Hepatocyte (in vitro differentiated cells): Measurements from ENCODE around the gene DSCAML1. TPM values are rescaled to one million over a fixed set of nuclear protein-coding genes. Genes with fewer than 3 reads are reported as not detected.

Experiments
- DNase-seq: peaks from one replicate; pipeline ENCODE4 v3.0.0-alpha.2; 2016; ENCODE audit warnings: low spot score
- H2AFZ ChIP-seq: fragments of 200-600 bp; sonication (generic); 2 replicates; pipeline ENCODE4 v1.6.0; 2016; ENCODE audit warnings: antibody characterized with exemption, mild to moderate bottlenecking
- H3K27ac ChIP-seq: fragments of 200-600 bp; sonication (generic); 2 replicates; pipeline ENCODE4 v1.5.1; 2016; ENCODE audit warnings: mild to moderate bottlenecking
- H3K27me3 ChIP-seq: fragments of 200-600 bp; sonication (generic); 2 replicates; pipeline ENCODE4 v1.6.1; 2016
- H3K36me3 ChIP-seq: fragments of 200-600 bp; sonication (generic); replicated peaks from 2 replicates; pipeline ENCODE4 v1.5.1; 2016; ENCODE audit warnings: low read depth; ENCODE audit not compliant: insufficient read depth
- H3K4me1 ChIP-seq: fragments of 200-600 bp; sonication (generic); 2 replicates; pipeline ENCODE4 v1.5.1; 2016; ENCODE audit warnings: mild to moderate bottlenecking, moderate library complexity; ENCODE audit not compliant: insufficient read depth
- H3K4me2 ChIP-seq: fragments of 200-600 bp; sonication (generic); 2 replicates; pipeline ENCODE4 v1.6.0; 2016
- H3K4me3 ChIP-seq: fragments of 200-600 bp; sonication (generic); 2 replicates; pipeline ENCODE4 v1.5.1; 2016; ENCODE audit warnings: mild to moderate bottlenecking
- H3K79me2 ChIP-seq: fragments of 200-600 bp; sonication (generic); 2 replicates; pipeline ENCODE4 v1.6.0; 2017; ENCODE audit warnings: mild to moderate bottlenecking
- H3K9me2 ChIP-seq: fragments of 200-600 bp; sonication (generic); replicated peaks from 2 replicates; pipeline ENCODE4 v1.6.0; 2017; ENCODE audit warnings: mild to moderate bottlenecking; ENCODE audit not compliant: insufficient read depth
- H3K9me3 ChIP-seq: fragments of 200-600 bp; sonication (generic); 2 replicates; pipeline ENCODE4 v1.5.1; 2016; ENCODE audit warnings: low read depth, mild to moderate bottlenecking
- H4K20me1 ChIP-seq: fragments of 200-600 bp; sonication (generic); 2 replicates; pipeline ENCODE4 v1.6.0; 2016; ENCODE audit warnings: mild to moderate bottlenecking; ENCODE audit not compliant: insufficient read depth, poor library complexity, severe bottlenecking
- CTCF ChIP-seq: fragments of 200-600 bp; sonication (generic); IDR thresholded peaks from 2 replicates; pipeline ENCODE4 v1.5.1; 2016; ENCODE audit warnings: antibody characterized with exemption, mild to moderate bottlenecking; ENCODE audit not compliant: poor library complexity
- EZH2 ChIP-seq: fragments of 200-600 bp; sonication (generic); IDR thresholded peaks from 2 replicates; pipeline ENCODE4 v1.6.1; 2016; ENCODE audit warnings: antibody characterized with exemption, mild to moderate bottlenecking, borderline replicate concordance
- EZH2phosphoT487 ChIP-seq: fragments of 200-600 bp; sonication (generic); IDR thresholded peaks from one replicate; pipeline ENCODE4 v1.6.1; 2018; ENCODE audit warnings: antibody characterized with exemption, mild to moderate bottlenecking, low read depth, moderate library complexity; ENCODE audit not compliant: unreplicated experiment, severe bottlenecking
- WGBS: methylation state at CpG from one replicate; pipeline ENCODE4 v1.1.6; 2016; ENCODE audit warnings: low lambda C conversion rate; ENCODE audit errors: missing lambda C conversion rate; 5-methylcytosine and 5-hydroxymethylcytosine counted together
- polyA plus RNA-seq: library from polyadenylated mRNA; unstranded; fragments of >200 nt; fragmentation: Nextera tagmentation; extraction: Ambion mirVana; gene quantifications from 2 replicates; pipeline ENCODE4 v1.2.1, GENCODE V29; 2016
- total RNA-seq: library from RNA; depleted of rRNA; stranded (reverse); fragments of >200 nt; gene quantifications from 2 replicates; pipeline ENCODE4 v1.2.3, GENCODE V29; 2014

DSCAML1 gene
- total and polyA plus RNA-seq, 2 experiments from 2014 or later = 0.46 to 2.6 TPM

GRCh38 chr11:117548876-117549275 lies 248.1 kb downstream of the DSCAML1 start:
- Histone ChIP-seq H3K4me1 (peaks cover 1% of the 10 kb centered on the region), H2AFZ (no peak overlapping the region), H3K79me2 (no peaks in the 10 kb centered on the region), H3K9me3 (no peaks in the 10 kb centered on the region), H3K36me3 (no peaks in the 10 kb centered on the region), H3K9me2 (no peaks in the 10 kb centered on the region), H3K4me2 (no peak overlapping the region), H3K27ac (no peak overlapping the region), H3K4me3 (no peak overlapping the region), H3K27me3 (peaks cover 19% of the 10 kb centered on the region), H4K20me1 (no peaks in the 10 kb centered on the region)
- TF ChIP-seq EZH2 (no peak), EZH2phosphoT487 (no peak), CTCF (no peak)
- WGBS = 86% methylated on average over 3 of the region's 3 CpGs
- no peak for DNase-seq

GRCh38 chr11:117547946-117548345 lies 249.1 kb downstream of the DSCAML1 start:
- H3K4me2 ChIP-seq = no peak overlapping the region
- peaks cover 5% of the 10 kb centered on the region for H3K4me1 ChIP-seq
- no peaks in the 10 kb centered on the region for H4K20me1 ChIP-seq
- DNase-seq = no peak
- H3K27ac ChIP-seq = no peak overlapping the region
- TF ChIP-seq EZH2phosphoT487 (no peak), CTCF (no peak), EZH2 (no peak)
- no peaks in the 10 kb centered on the region for H3K79me2 ChIP-seq
- H3K27me3 ChIP-seq = peaks cover 14% of the 10 kb centered on the region
- 89% methylated on average over 7 of the region's 7 CpGs for WGBS
- H3K9me3 ChIP-seq = no peaks in the 10 kb centered on the region
- no peaks in the 10 kb centered on the region for H3K9me2 ChIP-seq
- H3K36me3 ChIP-seq = no peaks in the 10 kb centered on the region
- no peak overlapping the region for H3K4me3 ChIP-seq
- no peak overlapping the region for H2AFZ ChIP-seq

GRCh38 chr11:117547195-117547850 lies 249.7 kb downstream of the DSCAML1 start:
- H4K20me1 ChIP-seq = no peaks in the 10 kb centered on the region
- H2AFZ ChIP-seq = no peak overlapping the region
- no peak for DNase-seq
- H3K4me2 ChIP-seq = no peak overlapping the region
- no peak for TF ChIP-seq CTCF
- TF ChIP-seq EZH2phosphoT487 = no peak
- no peak for TF ChIP-seq EZH2
- 69% methylated on average over 16 of the region's 16 CpGs for WGBS
- H3K27me3 ChIP-seq = peaks cover 10% of the 10 kb centered on the region
- H3K9me3 ChIP-seq = no peaks in the 10 kb centered on the region
- no peak overlapping the region for H3K27ac ChIP-seq
- no peak overlapping the region for H3K4me3 ChIP-seq
- no peaks in the 10 kb centered on the region for H3K79me2 ChIP-seq
- no peaks in the 10 kb centered on the region for H3K9me2 ChIP-seq
- H3K36me3 ChIP-seq = no peaks in the 10 kb centered on the region
- peaks cover 5% of the 10 kb centered on the region for H3K4me1 ChIP-seq
